GM12878 (cell line): ENCODE measurements around the gene PPL. TPM values are rescaled to one million over a fixed set of nuclear protein-coding genes. Genes with fewer than 3 reads are reported as not detected.

Source experiments
- ATAC-seq: fragments of 200-7000 bp; cut with Tn5 transposase; 3 replicates; pipeline ENCODE4 v1.9.1; 2020; ENCODE audit warnings: mild to moderate bottlenecking, moderate library complexity
- BruUV-seq: library from RNA; stranded (reverse); fragments of 400-500 nt; replicated peaks from 2 replicates; lab custom pipeline; 2021; lab: Mats Ljungman, UMichigan
- CTCF ChIA-PET: fragments of 300-600 bp; sonication (Branson Sonifier 250); formaldehyde crosslinking; extraction: SDS; loops from one replicate; lab custom pipeline; 2021; ENCODE audit warnings: inconsistent platforms; lab: Yijun Ruan, JAX
- POLR2A ChIA-PET: fragments of 350-600 bp; formaldehyde crosslinking; extraction: SDS; loops from one replicate; lab custom pipeline; 2021; ENCODE audit warnings: inconsistent platforms; lab: Charles Lee
- RAD21 ChIA-PET: fragments of 300-600 bp; sonication (Branson Sonifier 250); formaldehyde crosslinking; loops from one replicate; lab custom pipeline; 2023; ENCODE audit warnings: antibody characterized with exemption; ENCODE audit not compliant: unreplicated experiment; lab: Charles Lee
- SMC1A ChIA-PET: fragments of 300-600 bp; sonication (Branson Sonifier 250); formaldehyde crosslinking; loops from one replicate; lab custom pipeline; 2023; ENCODE audit not compliant: unreplicated experiment, uncharacterized antibody; lab: Charles Lee
- DNase-seq: peaks from one replicate; pipeline ENCODE4 v3.0.0-alpha.2; 2011; ENCODE audit warnings: low read depth, low spot score
- FAIRE-seq: peaks from 3 replicates; lab custom pipeline; 2011; peaks lifted over from hg19 to GRCh38; lab: Jason Lieb, UNC
- H2AFZ ChIP-seq: 2 replicates; pipeline ENCODE4 v1.6.0; 2011; ENCODE audit warnings: low read depth, low read length, control low read depth; ENCODE audit not compliant: control insufficient read depth
- H3K27ac ChIP-seq: 2 replicates; pipeline ENCODE4 v1.5.1; 2011; ENCODE audit warnings: control low read depth; ENCODE audit not compliant: control insufficient read depth, insufficient read depth
- H3K27me3 ChIP-seq, 2 experiments: replicated peaks in 1 of 2; 2 replicates each; pipeline versions ENCODE4 v1.6.0 to v1.6.1; 2011; ENCODE audit warnings: low read length in 1 of 2; ENCODE audit not compliant: control insufficient read depth in 2 of 2, insufficient read depth in 2 of 2
- H3K36me3 ChIP-seq, 2 experiments: 2 replicates each; pipeline ENCODE4 v1.5.1; 2011; ENCODE audit warnings: low read length in 1 of 2; ENCODE audit not compliant: control insufficient read depth in 2 of 2, insufficient read depth in 2 of 2
- H3K4me1 ChIP-seq: 2 replicates; pipeline ENCODE4 v1.6.1; 2011; ENCODE audit warnings: mild to moderate bottlenecking, low read length, moderate library complexity, mixed read lengths; ENCODE audit not compliant: control insufficient read depth, insufficient read depth
- H3K4me2 ChIP-seq: 2 replicates; pipeline ENCODE4 v1.6.0; 2011; ENCODE audit warnings: control low read depth; ENCODE audit not compliant: control insufficient read depth, insufficient read depth
- H3K4me3 ChIP-seq: fragments of 200-600 bp; sonication (generic); 2 replicates; pipeline ENCODE4 v1.5.1; 2016
- H3K79me2 ChIP-seq: 2 replicates; pipeline ENCODE4 v1.6.0; 2011; ENCODE audit warnings: low read length; ENCODE audit not compliant: control insufficient read depth, insufficient read depth
- H3K9ac ChIP-seq: 2 replicates; pipeline ENCODE4 v1.8.0; 2011; ENCODE audit warnings: low read length, control low read depth, mixed read lengths; ENCODE audit not compliant: control insufficient read depth, insufficient read depth
- H3K9me3 ChIP-seq: replicated peaks from 3 replicates; pipeline ENCODE4 v1.5.1; 2011; ENCODE audit warnings: mild to moderate bottlenecking, low read length; ENCODE audit not compliant: control insufficient read depth, insufficient read depth
- H4K20me1 ChIP-seq: 2 replicates; pipeline ENCODE4 v1.6.0; 2011; ENCODE audit not compliant: control insufficient read depth, insufficient read depth
- BCL11A ChIP-seq: IDR thresholded peaks from 2 replicates; pipeline ENCODE4 v1.6.1; 2011; ENCODE audit warnings: low read depth, low read length
- CBX5 ChIP-seq: sonication (generic); IDR thresholded peaks from 2 replicates; pipeline ENCODE4 v1.6.1; 2016; ENCODE audit warnings: low read depth, moderate library complexity, mild to moderate bottlenecking, inconsistent platforms
- CREM ChIP-seq: IDR thresholded peaks from 2 replicates; pipeline ENCODE4 v1.6.1; 2014; ENCODE audit warnings: antibody characterized with exemption, low read depth
- ESRRA ChIP-seq: IDR thresholded peaks from 2 replicates; pipeline ENCODE4 v1.6.1; 2012; ENCODE audit warnings: mild to moderate bottlenecking, low read length, improper control_type of control experiment
- FOS ChIP-seq: IDR thresholded peaks from 3 replicates; pipeline ENCODE4 v1.6.1; 2011; ENCODE audit warnings: borderline replicate concordance; ENCODE audit not compliant: insufficient read length; ENCODE audit errors: extremely low read depth
- HDAC6 ChIP-seq: fragments of 200-600 bp; sonication (generic); IDR thresholded peaks from one replicate; pipeline ENCODE4 v1.8.0; 2017; ENCODE audit warnings: antibody characterized with exemption; ENCODE audit not compliant: unreplicated experiment
- LARP7 ChIP-seq: fragments of 450-650 bp; IDR thresholded peaks from 2 replicates; pipeline ENCODE4 v1.6.1; 2017; ENCODE audit warnings: mild to moderate bottlenecking
- SMC3 ChIP-seq: IDR thresholded peaks from 2 replicates; pipeline ENCODE4 v1.6.1; 2011; ENCODE audit warnings: low read length, improper control_type of control experiment, borderline replicate concordance
- SUPT20H ChIP-seq: IDR thresholded peaks from 2 replicates; pipeline ENCODE4 v1.6.1; 2011; ENCODE audit warnings: low read depth, mild to moderate bottlenecking, low read length, moderate library complexity, borderline replicate concordance; ENCODE audit not compliant: control insufficient read depth
- TCF12 ChIP-seq: IDR thresholded peaks from 2 replicates; pipeline ENCODE4 v1.6.1; 2011; ENCODE audit warnings: low read depth, mild to moderate bottlenecking, low read length
- TCF3 ChIP-seq: IDR thresholded peaks from 2 replicates; pipeline ENCODE4 v1.6.1; 2012; ENCODE audit warnings: low read depth, mild to moderate bottlenecking, low read length, borderline replicate concordance; ENCODE audit not compliant: insufficient read depth
- ZNF274 ChIP-seq: IDR thresholded peaks from one replicate; pipeline ENCODE4 v1.8.0; 2011; ENCODE audit not compliant: insufficient read length, insufficient read depth
- WGBS: methylation state at CpG from one replicate; pipeline ENCODE4 v1.1.6; 2016; ENCODE audit warnings: low lambda C conversion rate; ENCODE audit not compliant: insufficient replicate concordance, insufficient coverage; ENCODE audit errors: missing lambda C conversion rate; 5-methylcytosine and 5-hydroxymethylcytosine counted together
- in situ Hi-C: fragments of 300-500 bp; cut with MboI; formaldehyde crosslinking; loops from 9 replicates; pipeline ENCODE4 v1.14.3; 2018; ENCODE audit warnings: mixed read lengths
- intact Hi-C: fragments of 100-400 bp; cut with micrococcal nuclease; formaldehyde crosslinking; loops from one replicate; pipeline ENCODE4 v1.14.2; 2022; ENCODE audit not compliant: unreplicated experiment
- polyA plus RNA-seq, 11 experiments: library from polyadenylated mRNA; depleted of rRNA in 4 of 11; unstranded in 6 of 11; stranded (reverse) in 5 of 11; fragments of >200 nt; fragmentation: Nextera tagmentation in 4 of 11; fragmentation: Illumina TruSeq in 1 of 11; extraction: Ambion mirVana in 4 of 11; extraction: Trizol in 1 of 11; gene quantifications; 1 replicate in 1 of 11; 2 replicates in 10 of 11; pipeline versions ENCODE4 v1.2.1 to v1.2.3, GENCODE V29; 2011 to 2016; ENCODE audit warnings: inconsistent platforms in 2 of 11, missing spikeins in 2 of 11, low read depth in 1 of 11
- total RNA-seq, 4 experiments: library from RNA; depleted of rRNA in 3 of 4; stranded (reverse); fragments of >200 nt in 3 of 4; fragmentation: Illumina TruSeq in 1 of 4; extraction: Trizol in 1 of 4; gene quantifications; 2 replicates each; pipeline versions ENCODE4 v1.2.1 to v1.2.3, GENCODE V29; 2013 to 2021
- TF ChIP-seq, protein P1 (sequence below): IDR thresholded peaks from 2 replicates; pipeline ENCODE4 v1.6.1; 2012; ENCODE audit warnings: mild to moderate bottlenecking, low read depth, low read length
- TF ChIP-seq, protein P2 (sequence below): IDR thresholded peaks from 2 replicates; pipeline ENCODE4 v1.6.1; 2012; ENCODE audit warnings: low read length, inconsistent platforms
- TF ChIP-seq, protein P3 (sequence below): IDR thresholded peaks from 2 replicates; pipeline ENCODE4 v1.6.1; 2011; ENCODE audit warnings: low read depth, low read length, improper control_type of control experiment, borderline replicate concordance
- TF ChIP-seq, protein P4 (sequence below), 3 experiments: IDR thresholded peaks in 2 of 3; conservative IDR thresholded peaks in 1 of 3; 2 replicates each; pipeline ENCODE4 v1.5.1; 2011; ENCODE audit warnings: low read depth in 3 of 3, low read length in 3 of 3, mild to moderate bottlenecking in 3 of 3, control low read depth in 2 of 3, moderate library complexity in 2 of 3, inconsistent platforms in 1 of 3, mixed read lengths in 1 of 3; ENCODE audit not compliant: control insufficient read depth in 2 of 3, insufficient read depth in 1 of 3; ENCODE audit errors: extremely low read depth in 1 of 3

Gene PPL
- total and polyA plus RNA-seq, 10 of the 15 experiments (the other 5 are each of a cell fraction or from before 2014, with no cell fraction given) = 0.03 to 0.47 (median 0.05) TPM; not detected in 2

DNA sequence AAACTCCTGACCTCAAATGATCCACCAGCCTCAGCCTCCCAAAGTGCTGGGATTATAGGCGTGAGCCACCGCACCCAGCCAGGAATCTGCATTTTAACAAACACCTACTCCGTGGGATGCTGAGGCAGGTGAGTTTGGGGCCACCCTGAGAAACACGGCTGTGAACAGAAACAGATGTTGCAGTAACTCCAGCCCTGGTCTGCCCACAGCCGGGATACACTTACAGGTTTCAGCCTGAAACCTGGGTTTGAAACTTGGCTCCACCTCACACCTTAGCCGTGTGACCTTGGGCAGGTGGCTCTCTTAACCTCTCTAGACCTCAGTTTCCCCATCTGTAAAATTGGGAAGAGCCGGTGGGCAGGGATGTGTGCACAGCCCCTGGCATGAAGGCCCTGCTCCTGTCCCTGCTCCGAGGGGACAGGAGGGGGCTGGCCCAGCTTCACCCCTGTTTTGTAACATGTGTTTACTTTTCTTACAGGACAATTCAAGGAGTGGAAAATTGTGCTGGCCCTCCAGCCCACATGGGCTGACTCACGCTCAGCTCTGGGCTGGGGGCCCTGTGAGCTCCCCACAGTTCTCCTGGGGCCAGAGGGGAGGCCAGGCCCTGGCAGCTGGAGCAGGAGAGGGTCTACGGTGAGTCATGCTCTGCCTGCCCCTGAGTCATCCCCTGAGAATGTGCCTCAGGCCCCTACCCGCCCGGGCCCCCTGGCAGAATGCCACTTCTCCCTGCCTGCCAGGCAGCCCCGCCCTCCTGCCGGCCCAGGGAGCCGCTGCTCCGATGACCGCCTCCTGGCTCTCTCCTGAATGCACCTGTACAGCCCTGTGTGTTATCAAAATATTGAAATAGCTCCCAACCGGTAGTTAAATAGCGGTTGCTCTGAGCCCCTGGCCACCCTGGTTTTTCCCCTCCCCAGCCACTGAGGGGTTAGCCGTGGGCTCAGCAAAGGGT, 7.7 kb upstream of the PPL start:
- Histone ChIP-seq H4K20me1 (no peaks in the 10 kb centered on the region), H3K36me3 (no peaks in the 10 kb centered on the region), H3K27ac (no peak overlapping the region), H3K4me2 (no peak overlapping the region), H3K4me3 (no peak overlapping the region), H3K4me1 (no peaks in the 10 kb centered on the region), H3K9ac (no peak overlapping the region), H3K27me3 (no peaks in the 10 kb centered on the region), H3K79me2 (no peaks in the 10 kb centered on the region), H3K9me3 (no peaks in the 10 kb centered on the region), H2AFZ (no peak overlapping the region)
- no peak for FAIRE-seq
- CTCF ChIA-PET = no interaction called here
- ATAC-seq = no peak
- intact Hi-C loops (no loop called here), in situ Hi-C loops (no loop called here)
- SMC1A ChIA-PET = no interaction called here
- RAD21 ChIA-PET = no interaction called here
- no TSS peak for BruUV-seq
- WGBS = 40% methylated on average over 20 of the region's 20 CpGs
- POLR2A ChIA-PET = no interaction called here
- DNase-seq = no peak
- TF ChIP-seq FOS (no peak), LARP7 (no peak), TCF12 (no peak), CREM (no peak), SUPT20H (no peak), CBX5 (no peak), SMC3 (no peak), ESRRA (no peak), ZNF274 (no peak), HDAC6 (no peak), BCL11A (no peak), TCF3 (no peak)
- TF ChIP-seq, protein P1, sequence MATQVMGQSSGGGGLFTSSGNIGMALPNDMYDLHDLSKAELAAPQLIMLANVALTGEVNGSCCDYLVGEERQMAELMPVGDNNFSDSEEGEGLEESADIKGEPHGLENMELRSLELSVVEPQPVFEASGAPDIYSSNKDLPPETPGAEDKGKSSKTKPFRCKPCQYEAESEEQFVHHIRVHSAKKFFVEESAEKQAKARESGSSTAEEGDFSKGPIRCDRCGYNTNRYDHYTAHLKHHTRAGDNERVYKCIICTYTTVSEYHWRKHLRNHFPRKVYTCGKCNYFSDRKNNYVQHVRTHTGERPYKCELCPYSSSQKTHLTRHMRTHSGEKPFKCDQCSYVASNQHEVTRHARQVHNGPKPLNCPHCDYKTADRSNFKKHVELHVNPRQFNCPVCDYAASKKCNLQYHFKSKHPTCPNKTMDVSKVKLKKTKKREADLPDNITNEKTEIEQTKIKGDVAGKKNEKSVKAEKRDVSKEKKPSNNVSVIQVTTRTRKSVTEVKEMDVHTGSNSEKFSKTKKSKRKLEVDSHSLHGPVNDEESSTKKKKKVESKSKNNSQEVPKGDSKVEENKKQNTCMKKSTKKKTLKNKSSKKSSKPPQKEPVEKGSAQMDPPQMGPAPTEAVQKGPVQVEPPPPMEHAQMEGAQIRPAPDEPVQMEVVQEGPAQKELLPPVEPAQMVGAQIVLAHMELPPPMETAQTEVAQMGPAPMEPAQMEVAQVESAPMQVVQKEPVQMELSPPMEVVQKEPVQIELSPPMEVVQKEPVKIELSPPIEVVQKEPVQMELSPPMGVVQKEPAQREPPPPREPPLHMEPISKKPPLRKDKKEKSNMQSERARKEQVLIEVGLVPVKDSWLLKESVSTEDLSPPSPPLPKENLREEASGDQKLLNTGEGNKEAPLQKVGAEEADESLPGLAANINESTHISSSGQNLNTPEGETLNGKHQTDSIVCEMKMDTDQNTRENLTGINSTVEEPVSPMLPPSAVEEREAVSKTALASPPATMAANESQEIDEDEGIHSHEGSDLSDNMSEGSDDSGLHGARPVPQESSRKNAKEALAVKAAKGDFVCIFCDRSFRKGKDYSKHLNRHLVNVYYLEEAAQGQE = no peak
- TF ChIP-seq, protein P2, sequence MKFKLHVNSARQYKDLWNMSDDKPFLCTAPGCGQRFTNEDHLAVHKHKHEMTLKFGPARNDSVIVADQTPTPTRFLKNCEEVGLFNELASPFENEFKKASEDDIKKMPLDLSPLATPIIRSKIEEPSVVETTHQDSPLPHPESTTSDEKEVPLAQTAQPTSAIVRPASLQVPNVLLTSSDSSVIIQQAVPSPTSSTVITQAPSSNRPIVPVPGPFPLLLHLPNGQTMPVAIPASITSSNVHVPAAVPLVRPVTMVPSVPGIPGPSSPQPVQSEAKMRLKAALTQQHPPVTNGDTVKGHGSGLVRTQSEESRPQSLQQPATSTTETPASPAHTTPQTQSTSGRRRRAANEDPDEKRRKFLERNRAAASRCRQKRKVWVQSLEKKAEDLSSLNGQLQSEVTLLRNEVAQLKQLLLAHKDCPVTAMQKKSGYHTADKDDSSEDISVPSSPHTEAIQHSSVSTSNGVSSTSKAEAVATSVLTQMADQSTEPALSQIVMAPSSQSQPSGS = no peak
- TF ChIP-seq, protein P3, sequence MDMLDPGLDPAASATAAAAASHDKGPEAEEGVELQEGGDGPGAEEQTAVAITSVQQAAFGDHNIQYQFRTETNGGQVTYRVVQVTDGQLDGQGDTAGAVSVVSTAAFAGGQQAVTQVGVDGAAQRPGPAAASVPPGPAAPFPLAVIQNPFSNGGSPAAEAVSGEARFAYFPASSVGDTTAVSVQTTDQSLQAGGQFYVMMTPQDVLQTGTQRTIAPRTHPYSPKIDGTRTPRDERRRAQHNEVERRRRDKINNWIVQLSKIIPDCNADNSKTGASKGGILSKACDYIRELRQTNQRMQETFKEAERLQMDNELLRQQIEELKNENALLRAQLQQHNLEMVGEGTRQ = no peak
- TF ChIP-seq, protein P4, sequence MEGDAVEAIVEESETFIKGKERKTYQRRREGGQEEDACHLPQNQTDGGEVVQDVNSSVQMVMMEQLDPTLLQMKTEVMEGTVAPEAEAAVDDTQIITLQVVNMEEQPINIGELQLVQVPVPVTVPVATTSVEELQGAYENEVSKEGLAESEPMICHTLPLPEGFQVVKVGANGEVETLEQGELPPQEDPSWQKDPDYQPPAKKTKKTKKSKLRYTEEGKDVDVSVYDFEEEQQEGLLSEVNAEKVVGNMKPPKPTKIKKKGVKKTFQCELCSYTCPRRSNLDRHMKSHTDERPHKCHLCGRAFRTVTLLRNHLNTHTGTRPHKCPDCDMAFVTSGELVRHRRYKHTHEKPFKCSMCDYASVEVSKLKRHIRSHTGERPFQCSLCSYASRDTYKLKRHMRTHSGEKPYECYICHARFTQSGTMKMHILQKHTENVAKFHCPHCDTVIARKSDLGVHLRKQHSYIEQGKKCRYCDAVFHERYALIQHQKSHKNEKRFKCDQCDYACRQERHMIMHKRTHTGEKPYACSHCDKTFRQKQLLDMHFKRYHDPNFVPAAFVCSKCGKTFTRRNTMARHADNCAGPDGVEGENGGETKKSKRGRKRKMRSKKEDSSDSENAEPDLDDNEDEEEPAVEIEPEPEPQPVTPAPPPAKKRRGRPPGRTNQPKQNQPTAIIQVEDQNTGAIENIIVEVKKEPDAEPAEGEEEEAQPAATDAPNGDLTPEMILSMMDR (IDR thresholded peaks at IDR 0.05 in 2 of 3, conservative IDR thresholded peaks at IDR 0.05 in 1 of 3; ENCODE audit: control insufficient read depth in 2 of 3, extremely low read depth in 1 of 3, insufficient read depth in 1 of 3, low read depth in 3 of 3, low read length in 3 of 3) = no peak
